ENCODE data around the gene PACSIN1.

PACSIN1 gene

DNA sequence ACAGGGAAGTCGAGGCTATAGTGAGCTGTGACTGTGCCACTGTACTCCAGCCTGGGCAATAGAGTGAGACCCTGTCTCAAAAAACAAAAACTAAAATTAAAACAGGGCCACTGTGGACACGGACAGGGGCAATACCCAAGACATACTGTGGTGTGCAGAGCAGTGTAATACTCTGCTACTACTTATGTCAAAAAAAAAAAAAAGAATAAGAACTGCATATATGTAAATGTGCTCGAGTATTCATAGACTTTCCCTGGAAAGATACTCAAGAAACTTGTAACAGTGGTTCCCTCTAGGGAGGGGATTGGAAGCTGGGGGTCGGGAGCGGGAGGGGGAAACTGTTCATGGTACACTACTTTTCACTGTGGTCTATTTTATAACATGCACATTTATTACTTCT lies 74.3 kb downstream of the PACSIN1 start:
- in situ Hi-C loops (cut with MboI; ENCODE audit: low pct_unique_long_range_greater_than_20kb, low sequenced_read_pairs, unreplicated experiment): no loop called here
- TF ChIP-seq, protein P1, sequence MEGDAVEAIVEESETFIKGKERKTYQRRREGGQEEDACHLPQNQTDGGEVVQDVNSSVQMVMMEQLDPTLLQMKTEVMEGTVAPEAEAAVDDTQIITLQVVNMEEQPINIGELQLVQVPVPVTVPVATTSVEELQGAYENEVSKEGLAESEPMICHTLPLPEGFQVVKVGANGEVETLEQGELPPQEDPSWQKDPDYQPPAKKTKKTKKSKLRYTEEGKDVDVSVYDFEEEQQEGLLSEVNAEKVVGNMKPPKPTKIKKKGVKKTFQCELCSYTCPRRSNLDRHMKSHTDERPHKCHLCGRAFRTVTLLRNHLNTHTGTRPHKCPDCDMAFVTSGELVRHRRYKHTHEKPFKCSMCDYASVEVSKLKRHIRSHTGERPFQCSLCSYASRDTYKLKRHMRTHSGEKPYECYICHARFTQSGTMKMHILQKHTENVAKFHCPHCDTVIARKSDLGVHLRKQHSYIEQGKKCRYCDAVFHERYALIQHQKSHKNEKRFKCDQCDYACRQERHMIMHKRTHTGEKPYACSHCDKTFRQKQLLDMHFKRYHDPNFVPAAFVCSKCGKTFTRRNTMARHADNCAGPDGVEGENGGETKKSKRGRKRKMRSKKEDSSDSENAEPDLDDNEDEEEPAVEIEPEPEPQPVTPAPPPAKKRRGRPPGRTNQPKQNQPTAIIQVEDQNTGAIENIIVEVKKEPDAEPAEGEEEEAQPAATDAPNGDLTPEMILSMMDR (IDR thresholded peaks at IDR 0.05; ENCODE audit: extremely low read depth, insufficient read depth, missing control alignments): no peak

DNA sequence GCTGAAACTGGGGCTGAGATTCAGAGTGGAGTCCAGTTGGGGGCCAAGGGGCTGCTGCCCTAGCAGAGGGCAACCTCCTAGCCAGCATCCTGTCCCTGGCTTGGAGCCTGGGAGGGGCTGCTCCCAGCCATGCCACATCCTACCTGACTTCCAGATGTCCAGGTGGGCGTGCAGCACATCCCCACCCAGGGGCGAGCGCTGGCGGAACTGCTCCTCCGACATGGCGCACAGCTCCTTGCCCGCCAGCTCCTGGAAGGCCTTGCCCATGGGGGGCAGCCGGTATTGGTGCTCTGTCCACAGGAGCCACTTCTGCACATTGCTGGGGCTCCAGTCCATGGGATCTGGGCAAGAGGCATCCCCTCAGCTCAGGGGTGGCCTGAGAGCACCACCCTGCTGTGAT lies 75.0 kb downstream of the PACSIN1 start:
- DNase-seq (ENCODE audit: low spot score): no peak
- in situ Hi-C loops (cut with MboI; ENCODE audit: low pct_unique_long_range_greater_than_20kb, low sequenced_read_pairs, unreplicated experiment): no loop called here
- TF ChIP-seq, protein P1 (IDR thresholded peaks at IDR 0.05; ENCODE audit: extremely low read depth, insufficient read depth, missing control alignments): no peak

More for the DNA sequence above, 74.3 kb downstream of the PACSIN1 start:
- no peak for DNase-seq (ENCODE audit: low spot score)

DNA sequence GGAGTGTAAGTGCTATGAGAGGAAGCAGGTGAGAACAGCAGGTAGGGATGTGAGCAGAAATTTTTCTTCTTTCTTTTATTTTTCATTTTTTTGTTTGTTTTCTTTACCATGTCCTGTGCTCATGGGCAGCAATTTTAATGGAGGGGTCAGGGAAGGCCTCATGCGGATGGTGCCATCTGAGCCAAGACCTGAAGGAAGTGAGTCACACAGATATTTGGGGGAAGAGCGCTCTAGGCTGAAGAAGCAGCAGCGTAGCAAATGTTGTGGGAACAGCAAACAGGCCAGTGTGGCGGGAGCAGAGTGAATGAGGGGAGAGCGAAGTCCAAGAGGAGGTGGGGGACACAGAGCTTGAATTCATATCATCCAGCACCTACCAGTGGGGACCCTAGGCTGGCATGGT lies 77.5 kb downstream of the PACSIN1 start:
- in situ Hi-C loops (cut with MboI; ENCODE audit: low pct_unique_long_range_greater_than_20kb, low sequenced_read_pairs, unreplicated experiment): no loop called here
- TF ChIP-seq, protein P1 (IDR thresholded peaks at IDR 0.05; ENCODE audit: extremely low read depth, insufficient read depth, missing control alignments): no peak
- no peak for DNase-seq (ENCODE audit: low spot score)

DNA sequence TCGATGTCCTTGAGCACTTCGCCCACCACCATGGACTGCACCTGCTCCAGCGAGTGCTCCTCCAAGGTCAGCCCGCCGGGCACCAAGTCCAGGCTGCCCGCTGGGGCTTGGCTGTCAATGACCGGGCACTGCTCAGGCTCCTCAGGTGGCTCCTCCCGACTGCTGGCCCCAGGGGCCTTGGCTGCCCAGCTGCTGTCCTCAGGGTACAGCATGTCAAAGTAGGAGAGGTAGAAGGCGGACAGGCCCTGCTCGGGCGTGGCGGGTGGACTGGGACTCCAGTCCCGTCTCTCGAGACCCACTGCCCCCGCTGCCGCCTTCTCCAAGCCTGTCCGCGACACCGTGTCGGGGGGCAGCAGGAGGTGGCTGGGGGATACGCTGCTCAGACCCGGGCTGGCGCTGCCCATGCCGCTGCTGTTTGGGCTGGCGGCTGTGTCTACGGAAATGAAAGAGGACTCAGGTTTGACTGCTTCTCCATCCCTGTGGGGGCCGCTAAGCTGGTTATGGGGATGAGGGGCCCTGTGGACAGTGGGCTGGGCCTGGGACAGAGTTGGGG lies 78.3 kb downstream of the PACSIN1 start:
- in situ Hi-C loops (cut with MboI; ENCODE audit: low pct_unique_long_range_greater_than_20kb, low sequenced_read_pairs, unreplicated experiment): no loop called here
- TF ChIP-seq, protein P1 (IDR thresholded peaks at IDR 0.05; ENCODE audit: extremely low read depth, insufficient read depth, missing control alignments): no peak
- DNase-seq (ENCODE audit: low spot score): no peak

DNA sequence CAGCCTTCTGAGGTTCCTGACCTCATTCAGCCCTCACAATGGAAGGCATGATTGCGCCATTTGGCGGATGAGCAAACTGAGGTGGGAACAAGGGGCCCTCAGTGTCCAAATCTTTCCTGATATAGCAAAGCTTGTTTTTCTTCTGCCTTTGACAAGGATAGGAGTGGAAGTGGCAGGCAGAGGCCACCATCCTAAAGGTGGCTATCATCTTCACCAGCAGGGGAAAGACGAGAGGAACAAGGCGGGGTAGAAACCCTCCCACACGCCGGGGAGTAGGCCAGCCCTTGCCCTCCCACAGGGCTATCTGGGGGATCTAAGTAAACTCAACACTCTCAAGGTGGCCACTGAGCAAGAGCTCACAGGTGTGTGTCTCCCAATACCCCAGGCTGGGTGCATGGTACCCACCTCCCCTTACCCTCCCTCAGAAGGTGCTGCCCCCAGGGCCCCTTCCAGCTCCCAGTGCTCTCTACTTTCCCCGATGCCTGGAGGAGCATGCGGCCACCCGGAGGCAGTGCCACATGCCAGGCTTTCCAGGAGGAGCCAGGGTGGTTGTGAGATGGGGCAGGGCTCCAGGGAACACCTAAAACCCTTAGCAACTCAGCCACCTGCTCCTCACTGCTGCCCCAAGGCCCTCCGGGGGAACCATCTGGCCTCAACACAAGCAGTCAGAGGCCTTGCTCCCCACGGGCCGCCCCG lies 79.0 kb downstream of the PACSIN1 start:
- DNase-seq (ENCODE audit: low spot score): no peak
- TF ChIP-seq, protein P1 (IDR thresholded peaks at IDR 0.05; ENCODE audit: extremely low read depth, insufficient read depth, missing control alignments): no peak
- in situ Hi-C loops (cut with MboI; ENCODE audit: low pct_unique_long_range_greater_than_20kb, low sequenced_read_pairs, unreplicated experiment): no loop called here

DNA sequence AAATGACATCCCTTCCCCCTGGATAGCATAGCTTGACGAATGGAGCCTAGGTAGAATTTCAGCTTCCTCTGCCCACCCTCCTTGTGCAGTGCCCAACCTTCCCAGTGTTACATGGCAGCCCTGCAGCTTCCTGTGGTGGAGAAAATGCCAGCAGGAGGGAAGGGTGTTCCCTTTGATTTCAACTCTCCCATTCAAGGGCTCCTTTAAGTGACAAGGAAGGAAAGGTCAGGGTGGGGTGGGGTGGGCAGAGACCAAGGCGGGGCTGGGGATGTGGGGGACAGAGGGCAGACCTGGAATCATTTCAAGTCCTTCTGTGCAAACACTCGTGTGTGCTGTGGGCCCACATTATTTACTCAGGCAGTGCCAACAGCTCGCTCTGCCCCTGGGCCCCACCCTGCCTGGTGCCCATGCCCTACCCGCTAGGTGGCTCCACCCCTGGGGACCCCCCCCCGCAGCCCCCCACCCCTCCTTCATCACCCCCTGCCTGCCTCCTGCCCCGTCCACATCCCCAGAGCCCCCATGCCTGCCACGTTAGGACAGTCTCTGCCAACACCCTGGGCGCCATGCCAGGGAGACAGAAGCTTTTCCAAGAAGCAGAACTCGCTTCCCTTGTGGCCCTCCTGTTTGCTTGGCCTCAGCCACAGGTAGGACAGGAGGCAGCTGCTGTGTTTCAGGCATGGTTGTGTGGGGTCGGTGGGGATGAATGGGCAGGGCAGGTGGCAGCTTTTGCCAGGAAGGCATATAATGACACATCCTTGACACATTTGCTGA lies 80.9 kb downstream of the PACSIN1 start:
- DNase-seq (ENCODE audit: low spot score): no peak
- in situ Hi-C loops (cut with MboI; ENCODE audit: low pct_unique_long_range_greater_than_20kb, low sequenced_read_pairs, unreplicated experiment): no loop called here
- TF ChIP-seq, protein P1 (IDR thresholded peaks at IDR 0.05; ENCODE audit: extremely low read depth, insufficient read depth, missing control alignments): no peak

All from GM13977 (cell line).